Neural progenitor cell (in vitro differentiated cells): ENCODE measurements around the gene EXT2. TPM values are rescaled to one million over a fixed set of nuclear protein-coding genes. Genes with fewer than 3 reads are reported as not detected.

ENCODE experiments used
- DNase-seq: peaks from one replicate; pipeline ENCODE4 v3.0.0-alpha.2; 2016; ENCODE audit warnings: low spot score
- H2AFZ ChIP-seq: fragments of 200-600 bp; sonication (generic); replicated peaks from 2 replicates; pipeline ENCODE4 v1.6.1; 2016; ENCODE audit warnings: antibody characterized with exemption
- H3F3A ChIP-seq: fragments of 200-600 bp; sonication (generic); 2 replicates; pipeline ENCODE4 v1.6.1; 2016; ENCODE audit warnings: antibody characterized with exemption, low read depth
- H3K27ac ChIP-seq: fragments of 200-600 bp; sonication (generic); 2 replicates; pipeline ENCODE4 v1.5.1; 2016; ENCODE audit warnings: mild to moderate bottlenecking
- H3K27me3 ChIP-seq: fragments of 200-600 bp; sonication (generic); 2 replicates; pipeline ENCODE4 v1.6.1; 2016; ENCODE audit warnings: mild to moderate bottlenecking, moderate library complexity
- H3K36me3 ChIP-seq: fragments of 200-600 bp; sonication (generic); 2 replicates; pipeline ENCODE4 v1.5.1; 2016
- H3K4me1 ChIP-seq: fragments of 200-600 bp; sonication (generic); 2 replicates; pipeline ENCODE4 v1.6.1; 2016; ENCODE audit warnings: mixed run types
- H3K4me2 ChIP-seq: fragments of 200-600 bp; sonication (generic); 2 replicates; pipeline ENCODE4 v1.6.1; 2016
- H3K4me3 ChIP-seq: fragments of 200-600 bp; sonication (generic); 2 replicates; pipeline ENCODE4 v1.5.1; 2016
- H3K79me2 ChIP-seq: fragments of 200-600 bp; sonication (generic); 2 replicates; pipeline ENCODE4 v1.6.1; 2016; ENCODE audit warnings: low read depth
- H3K9ac ChIP-seq: fragments of 200-600 bp; sonication (generic); 2 replicates; pipeline ENCODE4 v1.6.1; 2016
- H3K9me3 ChIP-seq: fragments of 200-600 bp; sonication (generic); 2 replicates; pipeline ENCODE4 v1.5.1; 2016; ENCODE audit warnings: low read depth
- H4K20me1 ChIP-seq: fragments of 200-600 bp; sonication (generic); 2 replicates; pipeline ENCODE4 v1.6.1; 2016; ENCODE audit warnings: low read depth
- H3K27ac Mint-ChIP-seq: 3 replicates; pipeline ENCODE4 v1.8.0; 2021; ENCODE audit warnings: mixed read lengths
- H3K27me3 Mint-ChIP-seq: 2 replicates; pipeline ENCODE4 v1.8.0; 2022; ENCODE audit warnings: low read depth, mild to moderate bottlenecking, inconsistent platforms, moderate library complexity, mixed read lengths; ENCODE audit not compliant: insufficient read depth
- H3K36me3 Mint-ChIP-seq: 3 replicates; pipeline ENCODE4 v1.8.0; 2021; ENCODE audit warnings: mixed read lengths
- H3K4me1 Mint-ChIP-seq: 3 replicates; pipeline ENCODE4 v1.8.0; 2021; ENCODE audit warnings: mixed read lengths
- H3K4me3 Mint-ChIP-seq: 3 replicates; pipeline ENCODE4 v1.8.0; 2021; ENCODE audit warnings: mild to moderate bottlenecking, moderate library complexity, mixed read lengths
- H3K9me3 Mint-ChIP-seq: 3 replicates; pipeline ENCODE4 v1.8.0; 2020; ENCODE audit warnings: mixed read lengths
- CTCF ChIP-seq: fragments of 200-600 bp; sonication (generic); IDR thresholded peaks from 2 replicates; pipeline ENCODE4 v1.5.1; 2017; ENCODE audit warnings: antibody characterized with exemption, mild to moderate bottlenecking
- EZH2 ChIP-seq: fragments of 200-600 bp; sonication (generic); IDR thresholded peaks from 2 replicates; pipeline ENCODE4 v1.6.1; 2017; ENCODE audit warnings: antibody characterized with exemption, mild to moderate bottlenecking, moderate library complexity
- EZH2phosphoT487 ChIP-seq: fragments of 200-600 bp; sonication (generic); IDR thresholded peaks from 2 replicates; pipeline ENCODE4 v1.6.1; 2017; ENCODE audit warnings: antibody characterized with exemption
- total RNA-seq: library from RNA; depleted of rRNA; stranded (reverse); fragments of >200 nt; gene quantifications from 2 replicates; pipeline ENCODE4 v1.2.3, GENCODE V29; 2015; ENCODE audit warnings: low replicate concordance

Gene EXT2
- total RNA-seq, 1 donor from 2014 or later: 70.4 TPM

DNA sequence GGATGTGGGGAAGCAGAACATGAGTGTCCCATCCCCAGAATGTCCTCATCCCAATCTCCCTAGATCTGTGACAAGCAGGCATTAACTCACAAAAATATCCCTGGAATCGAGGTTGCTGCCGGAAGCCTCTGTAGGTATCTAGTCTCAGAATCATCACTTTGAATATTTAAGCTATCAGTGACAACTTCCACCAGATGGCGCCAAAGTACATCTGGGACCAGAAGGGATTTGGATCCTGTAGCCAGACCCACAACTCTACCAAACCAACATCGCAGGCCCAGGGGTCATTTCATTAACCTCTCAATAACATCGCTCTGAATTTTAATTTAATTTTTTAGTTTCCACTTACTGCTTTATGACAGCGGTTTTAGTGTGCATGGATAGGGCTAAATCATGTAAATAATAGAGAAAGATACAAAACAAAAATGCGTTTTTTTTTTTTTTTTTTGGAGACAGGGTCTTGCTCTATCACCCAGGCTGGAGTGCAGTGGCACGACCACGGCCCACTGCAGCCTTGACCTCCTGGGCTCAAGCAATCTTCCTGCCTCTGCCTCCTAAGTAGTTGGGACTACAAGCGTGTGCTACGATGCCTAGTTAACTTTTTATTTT, 1.1 kb upstream of the EXT2 start:
- no peak overlapping the region for H3K4me3 ChIP-seq
- no peak overlapping the region for H3K4me2 ChIP-seq
- H3K36me3 Mint-ChIP-seq: peaks cover 4% of the 10 kb centered on the region
- no peaks in the 10 kb centered on the region for H3K36me3 ChIP-seq
- DNase-seq: peak; percentile 92
- H3K27me3 Mint-ChIP-seq: peaks cover 4% of the 10 kb centered on the region
- H3K4me1 ChIP-seq: peaks cover 5% of the 10 kb centered on the region
- H3K4me3 Mint-ChIP-seq: peak overlapping the region; percentile 86
- H3K27ac Mint-ChIP-seq: no peak overlapping the region
- no peak overlapping the region for H3K27ac ChIP-seq
- peaks cover 3% of the 10 kb centered on the region for H3K27me3 ChIP-seq
- H3K4me1 Mint-ChIP-seq: peaks cover 12% of the 10 kb centered on the region
- peaks cover 27% of the 10 kb centered on the region for H3K79me2 ChIP-seq
- TF ChIP-seq CTCF (peak; percentile 83), EZH2 (no peak)
- H3K9me3 Mint-ChIP-seq: peaks cover 4% of the 10 kb centered on the region
- H2AFZ ChIP-seq: no peak overlapping the region
- H4K20me1 ChIP-seq: peaks cover 22% of the 10 kb centered on the region
- H3F3A ChIP-seq: peaks cover 5% of the 10 kb centered on the region
- H3K9me3 ChIP-seq: no peaks in the 10 kb centered on the region
- no peak overlapping the region for H3K9ac ChIP-seq

- Histone ChIP-seq H3K9me3 (no peaks in the 10 kb centered on the region), H3F3A (peaks cover 5% of the 10 kb centered on the region), H3K27me3 (no peaks in the 10 kb centered on the region), H3K27ac (no peak overlapping the region), H3K79me2 (peaks cover 40% of the 10 kb centered on the region), H3K36me3 (no peaks in the 10 kb centered on the region), H3K9ac (peak overlapping the region; percentile 63), H4K20me1 (peaks cover 38% of the 10 kb centered on the region), H3K4me2 (peak overlapping the region; percentile 83), H3K4me3 (peak overlapping the region; percentile 94), H3K4me1 (peaks cover 5% of the 10 kb centered on the region), H2AFZ (peak overlapping the region; percentile 92)
- DNase-seq: no peak
- no peaks in the 10 kb centered on the region for H3K9me3 Mint-ChIP-seq
- TF ChIP-seq CTCF (no peak), EZH2phosphoT487 (no peak), EZH2 (no peak)
- peaks cover 10% of the 10 kb centered on the region for H3K36me3 Mint-ChIP-seq
- peak overlapping the region; percentile 92 for H3K4me3 Mint-ChIP-seq
- peak overlapping the region; percentile 51 for H3K27ac Mint-ChIP-seq
- H3K4me1 Mint-ChIP-seq: peaks cover 12% of the 10 kb centered on the region
- H3K27me3 Mint-ChIP-seq: no peaks in the 10 kb centered on the region
These were observed 1.1 kb downstream of the EXT2 start for GRCh38 chr11:44096360-44097185.

DNA sequence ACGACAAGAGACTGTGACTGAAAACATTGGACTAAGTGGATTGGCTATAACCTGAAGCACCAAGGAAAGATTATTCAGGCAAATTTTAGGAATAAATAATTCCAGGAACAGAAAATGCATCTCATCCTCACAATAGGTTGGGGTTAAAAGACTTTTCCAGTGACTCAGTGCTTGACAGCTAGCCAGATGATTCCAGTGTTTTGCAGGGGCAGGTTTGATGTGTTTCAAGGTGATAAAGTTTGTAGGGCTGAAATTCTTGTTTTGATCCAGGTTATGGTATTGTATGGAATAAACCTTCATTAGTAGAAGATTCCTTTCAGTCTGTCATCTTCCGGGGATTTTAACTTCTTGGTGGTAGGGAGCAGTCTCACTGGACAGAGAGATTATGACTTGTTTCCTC, 2.3 kb downstream of the EXT2 start:
- no peak for DNase-seq
- H3K27ac Mint-ChIP-seq: no peak overlapping the region
- H4K20me1 ChIP-seq: peaks cover 44% of the 10 kb centered on the region

More for the DNA sequence above, 2.3 kb downstream of the EXT2 start:
- Histone ChIP-seq H3K27me3 (no peaks in the 10 kb centered on the region), H3K9me3 (no peaks in the 10 kb centered on the region), H3K4me1 (peaks cover 5% of the 10 kb centered on the region), H2AFZ (no peak overlapping the region), H3K4me3 (no peak overlapping the region), H3F3A (peaks cover 5% of the 10 kb centered on the region), H3K27ac (no peak overlapping the region), H3K4me2 (no peak overlapping the region), H3K9ac (no peak overlapping the region), H3K79me2 (peaks cover 40% of the 10 kb centered on the region), H3K36me3 (no peaks in the 10 kb centered on the region)
- peaks cover 12% of the 10 kb centered on the region for H3K4me1 Mint-ChIP-seq
- TF ChIP-seq EZH2phosphoT487 (no peak), EZH2 (no peak), CTCF (no peak)
- H3K36me3 Mint-ChIP-seq: peaks cover 10% of the 10 kb centered on the region
- no peaks in the 10 kb centered on the region for H3K27me3 Mint-ChIP-seq
- H3K4me3 Mint-ChIP-seq: no peak overlapping the region
- H3K9me3 Mint-ChIP-seq: no peaks in the 10 kb centered on the region
